Karpas-422 (cell line): ENCODE data around the gene GLRA3. TPM values are rescaled to one million over a fixed set of nuclear protein-coding genes. Genes with fewer than 3 reads are reported as not detected.
A peak's percentile ranks its signal among the peaks of the same experiment; 100 is the strongest.
"Not testable (repeated sequence)": the region's sequence is repeated elsewhere in the genome, so short reads cannot be mapped to it uniquely, and the experiment has no call there.

Source experiments
- DNase-seq: peaks from one replicate; pipeline ENCODE4 v3.0.0-alpha.2; 2015
- H2AFZ ChIP-seq: fragments of 200-600 bp; sonication (generic); 2 replicates; pipeline ENCODE4 v1.6.1; 2014; ENCODE audit warnings: antibody characterized with exemption, low read length, mixed read lengths
- H3K27ac ChIP-seq: fragments of 200-600 bp; sonication (generic); 2 replicates; pipeline ENCODE4 v1.5.1; 2014; ENCODE audit warnings: mild to moderate bottlenecking, low read length, moderate library complexity
- H3K27me3 ChIP-seq: fragments of 200-600 bp; sonication (generic); 2 replicates; pipeline ENCODE4 v1.6.1; 2014; ENCODE audit warnings: low read length, mixed read lengths
- H3K36me3 ChIP-seq: fragments of 200-600 bp; sonication (generic); 2 replicates; pipeline ENCODE4 v1.6.1; 2014; ENCODE audit warnings: low read length, mixed read lengths; ENCODE audit not compliant: insufficient read depth
- H3K4me1 ChIP-seq: fragments of 200-600 bp; sonication (generic); 2 replicates; pipeline ENCODE4 v1.6.1; 2014; ENCODE audit warnings: mild to moderate bottlenecking, low read length, mixed read lengths
- H3K4me2 ChIP-seq: fragments of 200-600 bp; sonication (generic); 2 replicates; pipeline ENCODE4 v1.6.1; 2014; ENCODE audit warnings: low read length, low read depth, mild to moderate bottlenecking; ENCODE audit not compliant: poor library complexity, severe bottlenecking
- H3K4me3 ChIP-seq: fragments of 200-600 bp; sonication (generic); 2 replicates; pipeline ENCODE4 v1.5.1; 2014; ENCODE audit warnings: mild to moderate bottlenecking, antibody characterized with exemption, low read length, mixed read lengths
- H3K79me2 ChIP-seq: fragments of 200-600 bp; sonication (generic); 2 replicates; pipeline ENCODE4 v1.6.1; 2014; ENCODE audit warnings: mild to moderate bottlenecking, low read length, mixed read lengths
- H3K9ac ChIP-seq: fragments of 200-600 bp; sonication (generic); 2 replicates; pipeline ENCODE4 v1.6.0; 2014; ENCODE audit warnings: low read length
- H3K9me2 ChIP-seq: fragments of 200-600 bp; sonication (generic), shearing (Covaris generic); replicated peaks from 2 replicates; pipeline ENCODE4 v1.6.0; 2014; ENCODE audit warnings: mild to moderate bottlenecking, low read length, moderate library complexity; ENCODE audit not compliant: insufficient read depth
- H3K9me3 ChIP-seq: fragments of 300-700, 200-600 bp; sonication (generic); 2 replicates; pipeline ENCODE4 v1.6.1; 2014; ENCODE audit warnings: low read length, mixed read lengths
- H4K20me1 ChIP-seq: fragments of 200-600 bp; sonication (generic); 2 replicates; pipeline ENCODE4 v1.6.1; 2014; ENCODE audit warnings: mild to moderate bottlenecking, antibody characterized with exemption, low read length, low read depth; ENCODE audit not compliant: insufficient read depth
- total RNA-seq: library from RNA; depleted of rRNA; stranded (reverse); fragments of >200 nt; shearing (Covaris generic); gene quantifications from 2 replicates; pipeline ENCODE4 v1.2.3, GENCODE V29; 2014; ENCODE audit warnings: low replicate concordance

The GLRA3 gene
- total RNA-seq, 1 experiment from 2014 or later: not detected

DNA sequence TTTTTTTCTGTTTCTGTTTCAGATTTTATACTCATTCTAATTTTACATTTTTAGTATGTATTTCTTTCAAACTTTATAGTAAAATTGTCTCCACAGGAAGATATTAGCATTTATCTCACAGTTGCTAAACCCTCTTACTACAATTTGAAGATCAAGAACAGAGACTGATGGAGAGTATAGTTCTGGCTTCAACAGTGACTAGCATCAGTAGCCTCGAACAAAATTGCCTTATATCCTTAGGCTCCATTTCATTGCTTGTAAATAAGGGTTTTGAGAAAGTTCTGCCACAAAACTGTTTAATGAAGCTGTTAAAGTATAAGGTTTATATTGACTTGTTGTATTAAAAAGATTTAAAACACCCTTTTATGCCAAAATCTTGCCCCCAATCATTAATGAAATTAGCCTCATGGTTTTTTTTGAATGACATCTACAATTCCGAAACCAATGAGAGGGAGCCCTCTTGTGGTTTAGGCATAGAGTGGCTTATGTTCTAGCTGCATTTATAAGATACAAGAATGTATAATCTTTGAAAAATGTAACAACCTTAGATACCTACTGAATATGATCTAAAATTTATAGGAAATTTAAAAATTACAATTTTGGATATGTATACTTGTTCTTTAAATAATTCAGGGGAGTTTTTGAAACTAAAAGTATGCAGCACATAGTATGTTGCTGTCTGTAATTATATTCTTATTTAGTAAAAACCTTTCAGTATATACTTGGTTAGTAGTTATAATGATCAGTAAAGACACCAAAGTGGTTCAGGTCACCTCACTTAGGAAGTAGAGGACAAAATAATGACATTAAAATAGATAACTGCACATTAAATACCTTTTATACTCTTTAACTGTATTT lies 196.9 kb downstream of the GLRA3 start:
- no peaks in the 10 kb centered on the region for H3K9me2 ChIP-seq
- no peak overlapping the region for H2AFZ ChIP-seq

DNA sequence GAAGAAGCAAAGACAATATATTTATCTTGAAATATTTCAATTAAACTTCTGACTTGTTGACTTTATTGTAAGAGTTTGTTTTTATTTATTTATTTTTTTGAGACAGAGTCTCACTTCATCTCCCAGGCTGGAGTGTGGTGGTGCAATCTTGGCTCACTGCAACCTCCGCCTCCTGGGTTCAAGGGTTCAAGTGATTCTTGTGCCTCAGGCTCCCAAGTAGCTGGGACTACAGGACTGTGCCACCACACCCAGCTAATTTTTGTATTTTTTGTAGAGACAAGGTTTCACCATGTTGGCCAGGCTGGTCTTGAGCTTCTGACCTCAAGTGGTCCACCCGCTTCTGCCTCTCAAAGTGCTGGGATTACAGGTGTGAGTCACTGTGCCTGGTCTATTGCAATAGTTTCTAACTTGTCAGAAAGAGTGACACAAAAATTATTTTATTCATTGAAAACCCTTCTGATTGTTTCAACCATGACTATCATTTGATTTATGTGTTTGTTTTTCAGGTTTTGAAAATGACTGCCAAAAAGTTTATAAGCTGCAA lies 199.1 kb downstream of the GLRA3 start:
- H4K20me1 ChIP-seq, H2AFZ ChIP-seq, H3K27ac ChIP-seq, H3K4me1 ChIP-seq, H3K9ac ChIP-seq, H3K9me3 ChIP-seq, H3K4me3 ChIP-seq, DNase-seq, H3K4me2 ChIP-seq, H3K9me2 ChIP-seq, H3K36me3 ChIP-seq, H3K79me2 ChIP-seq, H3K27me3 ChIP-seq: not testable (repeated sequence)

More for the DNA sequence above, 196.9 kb downstream of the GLRA3 start:
- H3K27ac ChIP-seq: no peak overlapping the region
- no peak overlapping the region for H3K4me2 ChIP-seq
- DNase-seq: peak; percentile 54
- H3K9ac ChIP-seq: no peak overlapping the region
- H3K4me3 ChIP-seq: no peak overlapping the region
- H4K20me1 ChIP-seq: no peaks in the 10 kb centered on the region
- H3K4me1 ChIP-seq: no peaks in the 10 kb centered on the region
- H3K79me2 ChIP-seq: no peaks in the 10 kb centered on the region
- no peaks in the 10 kb centered on the region for H3K36me3 ChIP-seq
- no peaks in the 10 kb centered on the region for H3K9me3 ChIP-seq
- no peaks in the 10 kb centered on the region for H3K27me3 ChIP-seq

DNA sequence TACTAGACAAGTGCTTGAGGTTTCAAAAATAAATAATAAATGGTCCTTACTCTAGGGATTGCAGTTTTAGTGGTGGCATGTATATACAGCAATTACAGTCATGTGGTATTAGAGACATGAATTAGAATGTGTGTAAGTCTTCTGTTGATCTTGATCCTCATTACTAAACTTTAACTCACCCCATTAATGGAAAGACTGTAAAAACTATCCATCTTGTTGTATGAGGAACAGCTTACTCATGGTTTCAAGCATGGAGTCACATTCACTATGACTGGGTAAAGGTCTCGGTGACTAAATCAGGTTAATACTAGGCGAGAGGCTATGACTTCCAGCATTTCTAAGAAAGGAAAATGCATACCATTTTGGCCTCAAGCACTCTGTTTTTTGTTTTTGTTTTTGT lies 199.8 kb downstream of the GLRA3 start:
- Histone ChIP-seq H3K9ac (no peak overlapping the region), H4K20me1 (no peaks in the 10 kb centered on the region), H3K4me1 (no peaks in the 10 kb centered on the region), H3K27ac (no peak overlapping the region), H3K36me3 (no peaks in the 10 kb centered on the region), H3K27me3 (no peaks in the 10 kb centered on the region), H2AFZ (no peak overlapping the region), H3K4me2 (no peak overlapping the region), H3K79me2 (no peaks in the 10 kb centered on the region), H3K9me3 (no peaks in the 10 kb centered on the region), H3K4me3 (no peak overlapping the region), H3K9me2 (no peaks in the 10 kb centered on the region)
- DNase-seq: no peak

DNA sequence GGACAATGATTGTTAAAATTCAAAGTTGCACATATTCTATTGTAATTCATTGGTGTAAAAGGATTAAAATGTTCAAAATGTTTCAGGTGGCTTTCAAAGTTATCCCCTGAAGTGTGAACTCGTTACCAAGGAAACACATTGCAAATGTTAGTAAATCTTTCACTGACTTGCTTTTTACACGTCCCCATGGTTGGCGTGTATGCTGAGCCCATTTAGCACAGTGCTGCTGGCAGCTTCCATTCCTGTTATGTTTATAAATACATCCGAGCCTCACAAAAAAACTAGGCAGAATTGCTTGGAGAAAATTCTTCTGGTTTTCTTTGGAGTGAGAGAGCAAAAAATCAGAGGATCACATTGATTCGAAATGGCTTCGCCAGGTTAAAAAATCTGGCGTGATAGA lies 200.9 kb downstream of the GLRA3 start:
- H4K20me1 ChIP-seq: no peaks in the 10 kb centered on the region
- no peak overlapping the region for H3K4me3 ChIP-seq
- DNase-seq: no peak
- no peaks in the 10 kb centered on the region for H3K4me1 ChIP-seq
- H3K79me2 ChIP-seq: no peaks in the 10 kb centered on the region
- no peak overlapping the region for H3K27ac ChIP-seq
- H3K36me3 ChIP-seq: no peaks in the 10 kb centered on the region
- H3K9me3 ChIP-seq: no peaks in the 10 kb centered on the region
- H3K9ac ChIP-seq: no peak overlapping the region
- no peak overlapping the region for H2AFZ ChIP-seq
- no peaks in the 10 kb centered on the region for H3K27me3 ChIP-seq
- no peak overlapping the region for H3K4me2 ChIP-seq
- H3K9me2 ChIP-seq: no peaks in the 10 kb centered on the region

DNA sequence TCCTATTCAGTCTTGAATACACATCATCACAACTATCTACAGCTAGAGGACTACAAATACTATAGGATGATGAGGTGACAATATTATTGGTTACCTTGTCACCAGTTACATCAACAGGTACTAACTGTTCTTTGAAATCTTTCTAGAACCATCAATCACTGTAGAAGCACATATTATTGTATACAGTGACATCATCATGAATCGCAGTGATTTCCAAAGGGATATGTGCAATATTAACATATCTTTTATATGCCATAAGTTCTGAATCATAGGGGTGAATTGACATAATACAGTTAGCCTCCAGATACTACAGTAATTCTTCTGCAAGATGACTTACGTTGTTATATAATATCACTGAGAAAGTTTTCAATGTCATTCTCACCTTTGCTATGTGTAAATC lies 201.6 kb downstream of the GLRA3 start:
- H3K9ac ChIP-seq: no peak overlapping the region
- no peak overlapping the region for H2AFZ ChIP-seq
- no peaks in the 10 kb centered on the region for H3K9me3 ChIP-seq
- H3K79me2 ChIP-seq: no peaks in the 10 kb centered on the region
- no peaks in the 10 kb centered on the region for H3K4me1 ChIP-seq
- H3K36me3 ChIP-seq: no peaks in the 10 kb centered on the region
- H4K20me1 ChIP-seq: no peaks in the 10 kb centered on the region
- no peak overlapping the region for H3K4me2 ChIP-seq
- H3K9me2 ChIP-seq: no peaks in the 10 kb centered on the region
- no peak for DNase-seq
- no peaks in the 10 kb centered on the region for H3K27me3 ChIP-seq
- H3K4me3 ChIP-seq: no peak overlapping the region
- H3K27ac ChIP-seq: no peak overlapping the region

DNA sequence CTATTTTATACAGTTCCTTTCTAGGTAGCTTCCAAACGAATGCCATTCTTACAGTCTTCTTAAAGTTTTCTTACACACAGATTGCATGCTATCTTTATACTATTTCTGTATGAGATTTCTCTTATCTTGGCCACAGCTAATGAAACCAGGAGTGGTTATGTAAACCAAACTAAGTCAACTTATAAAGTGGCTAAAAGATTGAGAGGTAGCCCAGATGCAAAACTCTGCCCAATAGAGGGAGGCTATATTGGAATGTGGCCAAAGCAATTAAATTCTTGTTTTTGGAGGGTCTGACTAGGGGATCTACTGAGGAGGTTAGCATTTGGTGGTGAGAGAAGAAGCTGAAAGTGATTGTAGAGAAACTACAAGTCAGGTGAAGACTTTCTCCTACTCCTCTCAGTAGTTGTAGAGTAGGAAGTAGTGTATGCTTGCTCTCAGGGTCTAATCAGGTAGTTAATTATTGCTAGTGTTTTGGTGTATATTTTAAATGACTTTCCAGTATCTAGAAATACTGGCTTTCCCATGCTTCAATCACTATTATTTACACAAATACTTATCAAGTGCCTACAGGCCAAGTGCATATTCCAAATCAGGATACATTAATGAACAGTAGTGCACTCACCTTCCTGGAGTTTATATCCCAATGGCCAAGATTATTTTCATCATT lies 202.6 kb downstream of the GLRA3 start:
- H2AFZ ChIP-seq: no peak overlapping the region
- H3K9me3 ChIP-seq: no peaks in the 10 kb centered on the region
- H3K4me2 ChIP-seq: no peak overlapping the region
- H3K36me3 ChIP-seq: no peaks in the 10 kb centered on the region
- H3K9me2 ChIP-seq: no peaks in the 10 kb centered on the region
- H3K27ac ChIP-seq: no peak overlapping the region
- no peaks in the 10 kb centered on the region for H4K20me1 ChIP-seq
- no peak overlapping the region for H3K9ac ChIP-seq
- H3K4me3 ChIP-seq: no peak overlapping the region
- no peak for DNase-seq
- no peaks in the 10 kb centered on the region for H3K4me1 ChIP-seq
- no peaks in the 10 kb centered on the region for H3K27me3 ChIP-seq
- H3K79me2 ChIP-seq: no peaks in the 10 kb centered on the region

DNA sequence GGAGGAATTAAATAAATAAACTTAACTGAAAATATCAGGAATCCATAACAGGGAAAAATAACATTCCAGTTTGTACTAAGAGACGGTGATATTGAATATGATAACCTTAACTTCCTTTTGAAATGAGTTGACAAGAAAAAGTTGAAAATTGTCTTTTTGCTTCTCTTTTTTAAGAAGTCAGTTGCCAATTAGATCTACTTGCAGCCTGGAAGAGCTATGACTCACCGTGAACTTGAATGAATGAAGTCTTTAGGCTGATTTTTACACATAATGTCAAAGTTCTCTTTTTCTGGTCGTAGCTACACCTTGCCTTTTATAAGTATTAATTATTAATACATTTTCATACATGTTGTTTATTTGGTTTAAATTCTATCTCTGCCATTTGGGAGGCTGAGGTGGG lies 212.4 kb downstream of the GLRA3 start:
- Histone ChIP-seq H3K27me3 (no peaks in the 10 kb centered on the region), H3K36me3 (no peaks in the 10 kb centered on the region), H3K4me3 (no peak overlapping the region), H3K27ac (no peak overlapping the region), H3K4me2 (no peak overlapping the region), H3K4me1 (no peaks in the 10 kb centered on the region), H3K9me2 (no peaks in the 10 kb centered on the region), H3K9ac (no peak overlapping the region), H3K79me2 (no peaks in the 10 kb centered on the region), H4K20me1 (no peaks in the 10 kb centered on the region), H3K9me3 (no peaks in the 10 kb centered on the region), H2AFZ (no peak overlapping the region)
- DNase-seq: no peak

DNA sequence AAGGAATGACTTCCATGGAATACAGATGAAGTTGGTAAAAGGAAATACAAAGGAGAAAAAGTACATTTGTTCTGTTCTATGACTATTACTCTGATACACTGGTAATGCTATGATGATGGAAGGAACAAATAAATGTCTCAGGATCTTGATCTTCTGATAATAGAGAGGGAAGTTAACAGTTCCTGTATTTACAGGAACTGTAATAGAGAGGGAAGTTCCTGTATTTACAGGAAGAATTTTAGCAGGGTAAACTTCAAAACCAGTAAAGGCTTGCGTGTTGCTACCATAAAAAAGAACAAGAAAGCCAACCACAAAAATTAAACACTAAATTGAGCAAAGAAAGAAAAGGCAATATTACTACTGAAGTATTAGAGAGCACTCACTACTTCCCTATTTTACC lies 215.1 kb downstream of the GLRA3 start:
- Histone ChIP-seq H3K36me3 (no peaks in the 10 kb centered on the region), H3K27ac (no peak overlapping the region), H3K4me2 (no peak overlapping the region), H3K79me2 (no peaks in the 10 kb centered on the region), H3K9me2 (no peaks in the 10 kb centered on the region), H3K4me3 (no peak overlapping the region), H2AFZ (no peak overlapping the region), H3K9me3 (no peaks in the 10 kb centered on the region), H3K4me1 (no peaks in the 10 kb centered on the region), H3K9ac (no peak overlapping the region), H4K20me1 (no peaks in the 10 kb centered on the region), H3K27me3 (no peaks in the 10 kb centered on the region)
- no peak for DNase-seq
